H1 (cell line): Measurements from ENCODE around the gene ARHGDIB. TPM values are rescaled to one million over a fixed set of nuclear protein-coding genes. Genes with fewer than 3 reads are reported as not detected.

Experiments
- BCL11A ChIP-seq, 2 experiments: IDR thresholded peaks; one replicate each; pipeline ENCODE4 v1.6.1; 2011; ENCODE audit warnings: low read depth in 2 of 2, low read length in 2 of 2, mild to moderate bottlenecking in 2 of 2
- EGR1 ChIP-seq: IDR thresholded peaks from 2 replicates; pipeline ENCODE4 v1.6.1; 2011; ENCODE audit warnings: low read depth, low read length, borderline replicate concordance
- GTF2F1 ChIP-seq: IDR thresholded peaks from 2 replicates; pipeline ENCODE4 v1.6.1; 2012; ENCODE audit warnings: low read depth, low read length, improper control_type of control experiment, borderline replicate concordance
- NANOG ChIP-seq: IDR thresholded peaks from 2 replicates; pipeline ENCODE4 v1.6.1; 2011; ENCODE audit warnings: low read length, low read depth, mild to moderate bottlenecking, inconsistent platforms; ENCODE audit not compliant: insufficient read depth, poor library complexity, severe bottlenecking
- RFX5 ChIP-seq: IDR thresholded peaks from 2 replicates; pipeline ENCODE4 v1.6.1; 2011; ENCODE audit warnings: low read depth, low read length, improper control_type of control experiment, borderline replicate concordance
- SIRT6 ChIP-seq: IDR thresholded peaks from one replicate; pipeline ENCODE4 v1.7.1; 2012; ENCODE audit warnings: low read length, inconsistent platforms
- SP2 ChIP-seq: IDR thresholded peaks from 2 replicates; pipeline ENCODE4 v1.6.1; 2012; ENCODE audit warnings: mild to moderate bottlenecking, low read length, inconsistent platforms
- SRF ChIP-seq: IDR thresholded peaks from 2 replicates; pipeline ENCODE4 v1.6.1; 2011; ENCODE audit warnings: mild to moderate bottlenecking, low read depth, low read length, moderate library complexity
- TAF1 ChIP-seq: IDR thresholded peaks from 2 replicates; pipeline ENCODE4 v1.6.1; 2011; ENCODE audit warnings: mild to moderate bottlenecking, low read depth, low read length
- ZNF274 ChIP-seq: IDR thresholded peaks from 2 replicates; pipeline ENCODE4 v1.7.0; 2012; ENCODE audit warnings: low read length, borderline replicate concordance; ENCODE audit errors: extremely low read depth
- polyA plus RNA-seq, 7 experiments: library from polyadenylated mRNA; depleted of rRNA in 3 of 7; stranded (reverse) in 5 of 7; unstranded in 2 of 7; fragments of >200 nt in 5 of 7; fragments of 200-250 nt in 2 of 7; gene quantifications; 1 replicate in 5 of 7; 2 replicates in 1 of 7; 4 replicates in 1 of 7; pipeline versions ENCODE4 v1.2.1 to v1.2.3, GENCODE V29; 2011 to 2013; ENCODE audit warnings: missing spikeins in 2 of 7, mixed read lengths in 2 of 7
- total RNA-seq: library from RNA; stranded (reverse); fragmentation: NEBNext Ultra II Directional; extraction: Animal tissue kit (Norgen Biotek cat#: 25700); gene quantifications from 2 replicates; pipeline ENCODE4 v1.2.1, GENCODE V29; 2021
- TF ChIP-seq, protein P1 (sequence below): fragments of 300-600 bp; sonication (generic); IDR thresholded peaks from 2 replicates; pipeline ENCODE4 v1.7.1; 2012; ENCODE audit warnings: low read length, moderate library complexity, mild to moderate bottlenecking, inconsistent platforms; ENCODE audit not compliant: insufficient replicate concordance

Gene ARHGDIB
- total and polyA plus RNA-seq, 2 of the 8 experiments (the other 6 are each of a cell fraction or from before 2014, with no cell fraction given): 0.82 to 1.3 TPM

DNA sequence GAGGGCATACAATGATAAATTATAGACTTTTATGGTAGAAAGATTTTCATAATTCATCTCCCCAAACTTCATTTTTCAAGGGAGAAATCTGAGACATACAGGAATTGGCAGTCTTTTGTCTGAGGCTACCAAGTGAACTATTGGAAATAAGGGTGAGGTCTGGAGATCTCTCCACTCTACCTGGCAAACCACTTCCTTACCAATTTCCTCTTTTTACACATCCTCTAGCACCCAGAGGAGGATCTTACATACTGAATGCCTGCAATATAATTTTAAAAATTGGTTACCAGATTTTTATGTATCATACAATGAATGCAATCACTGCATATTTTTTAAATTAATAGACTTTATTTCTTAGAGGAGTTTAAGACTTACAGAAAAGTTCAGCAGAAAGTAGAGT lies 18.1 kb upstream of the ARHGDIB start (continued):
- TF ChIP-seq, protein P1, sequence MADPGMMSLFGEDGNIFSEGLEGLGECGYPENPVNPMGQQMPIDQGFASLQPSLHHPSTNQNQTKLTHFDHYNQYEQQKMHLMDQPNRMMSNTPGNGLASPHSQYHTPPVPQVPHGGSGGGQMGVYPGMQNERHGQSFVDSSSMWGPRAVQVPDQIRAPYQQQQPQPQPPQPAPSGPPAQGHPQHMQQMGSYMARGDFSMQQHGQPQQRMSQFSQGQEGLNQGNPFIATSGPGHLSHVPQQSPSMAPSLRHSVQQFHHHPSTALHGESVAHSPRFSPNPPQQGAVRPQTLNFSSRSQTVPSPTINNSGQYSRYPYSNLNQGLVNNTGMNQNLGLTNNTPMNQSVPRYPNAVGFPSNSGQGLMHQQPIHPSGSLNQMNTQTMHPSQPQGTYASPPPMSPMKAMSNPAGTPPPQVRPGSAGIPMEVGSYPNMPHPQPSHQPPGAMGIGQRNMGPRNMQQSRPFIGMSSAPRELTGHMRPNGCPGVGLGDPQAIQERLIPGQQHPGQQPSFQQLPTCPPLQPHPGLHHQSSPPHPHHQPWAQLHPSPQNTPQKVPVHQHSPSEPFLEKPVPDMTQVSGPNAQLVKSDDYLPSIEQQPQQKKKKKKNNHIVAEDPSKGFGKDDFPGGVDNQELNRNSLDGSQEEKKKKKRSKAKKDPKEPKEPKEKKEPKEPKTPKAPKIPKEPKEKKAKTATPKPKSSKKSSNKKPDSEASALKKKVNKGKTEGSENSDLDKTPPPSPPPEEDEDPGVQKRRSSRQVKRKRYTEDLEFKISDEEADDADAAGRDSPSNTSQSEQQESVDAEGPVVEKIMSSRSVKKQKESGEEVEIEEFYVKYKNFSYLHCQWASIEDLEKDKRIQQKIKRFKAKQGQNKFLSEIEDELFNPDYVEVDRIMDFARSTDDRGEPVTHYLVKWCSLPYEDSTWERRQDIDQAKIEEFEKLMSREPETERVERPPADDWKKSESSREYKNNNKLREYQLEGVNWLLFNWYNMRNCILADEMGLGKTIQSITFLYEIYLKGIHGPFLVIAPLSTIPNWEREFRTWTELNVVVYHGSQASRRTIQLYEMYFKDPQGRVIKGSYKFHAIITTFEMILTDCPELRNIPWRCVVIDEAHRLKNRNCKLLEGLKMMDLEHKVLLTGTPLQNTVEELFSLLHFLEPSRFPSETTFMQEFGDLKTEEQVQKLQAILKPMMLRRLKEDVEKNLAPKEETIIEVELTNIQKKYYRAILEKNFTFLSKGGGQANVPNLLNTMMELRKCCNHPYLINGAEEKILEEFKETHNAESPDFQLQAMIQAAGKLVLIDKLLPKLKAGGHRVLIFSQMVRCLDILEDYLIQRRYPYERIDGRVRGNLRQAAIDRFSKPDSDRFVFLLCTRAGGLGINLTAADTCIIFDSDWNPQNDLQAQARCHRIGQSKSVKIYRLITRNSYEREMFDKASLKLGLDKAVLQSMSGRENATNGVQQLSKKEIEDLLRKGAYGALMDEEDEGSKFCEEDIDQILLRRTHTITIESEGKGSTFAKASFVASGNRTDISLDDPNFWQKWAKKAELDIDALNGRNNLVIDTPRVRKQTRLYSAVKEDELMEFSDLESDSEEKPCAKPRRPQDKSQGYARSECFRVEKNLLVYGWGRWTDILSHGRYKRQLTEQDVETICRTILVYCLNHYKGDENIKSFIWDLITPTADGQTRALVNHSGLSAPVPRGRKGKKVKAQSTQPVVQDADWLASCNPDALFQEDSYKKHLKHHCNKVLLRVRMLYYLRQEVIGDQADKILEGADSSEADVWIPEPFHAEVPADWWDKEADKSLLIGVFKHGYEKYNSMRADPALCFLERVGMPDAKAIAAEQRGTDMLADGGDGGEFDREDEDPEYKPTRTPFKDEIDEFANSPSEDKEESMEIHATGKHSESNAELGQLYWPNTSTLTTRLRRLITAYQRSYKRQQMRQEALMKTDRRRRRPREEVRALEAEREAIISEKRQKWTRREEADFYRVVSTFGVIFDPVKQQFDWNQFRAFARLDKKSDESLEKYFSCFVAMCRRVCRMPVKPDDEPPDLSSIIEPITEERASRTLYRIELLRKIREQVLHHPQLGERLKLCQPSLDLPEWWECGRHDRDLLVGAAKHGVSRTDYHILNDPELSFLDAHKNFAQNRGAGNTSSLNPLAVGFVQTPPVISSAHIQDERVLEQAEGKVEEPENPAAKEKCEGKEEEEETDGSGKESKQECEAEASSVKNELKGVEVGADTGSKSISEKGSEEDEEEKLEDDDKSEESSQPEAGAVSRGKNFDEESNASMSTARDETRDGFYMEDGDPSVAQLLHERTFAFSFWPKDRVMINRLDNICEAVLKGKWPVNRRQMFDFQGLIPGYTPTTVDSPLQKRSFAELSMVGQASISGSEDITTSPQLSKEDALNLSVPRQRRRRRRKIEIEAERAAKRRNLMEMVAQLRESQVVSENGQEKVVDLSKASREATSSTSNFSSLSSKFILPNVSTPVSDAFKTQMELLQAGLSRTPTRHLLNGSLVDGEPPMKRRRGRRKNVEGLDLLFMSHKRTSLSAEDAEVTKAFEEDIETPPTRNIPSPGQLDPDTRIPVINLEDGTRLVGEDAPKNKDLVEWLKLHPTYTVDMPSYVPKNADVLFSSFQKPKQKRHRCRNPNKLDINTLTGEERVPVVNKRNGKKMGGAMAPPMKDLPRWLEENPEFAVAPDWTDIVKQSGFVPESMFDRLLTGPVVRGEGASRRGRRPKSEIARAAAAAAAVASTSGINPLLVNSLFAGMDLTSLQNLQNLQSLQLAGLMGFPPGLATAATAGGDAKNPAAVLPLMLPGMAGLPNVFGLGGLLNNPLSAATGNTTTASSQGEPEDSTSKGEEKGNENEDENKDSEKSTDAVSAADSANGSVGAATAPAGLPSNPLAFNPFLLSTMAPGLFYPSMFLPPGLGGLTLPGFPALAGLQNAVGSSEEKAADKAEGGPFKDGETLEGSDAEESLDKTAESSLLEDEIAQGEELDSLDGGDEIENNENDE: no peak
- TF ChIP-seq TAF1 (no peak), NANOG (no peak), ZNF274 (no peak), SIRT6 (no peak), EGR1 (no peak), SP2 (no peak), BCL11A (IDR thresholded peaks at IDR 0.05; ENCODE audit: low read depth in 2 of 2, low read length in 2 of 2) (no peak), SRF (no peak), GTF2F1 (no peak), RFX5 (no peak)
- TF ChIP-seq, all 59 proteins: peak for 0
